ENCODE measurements around the gene PAX2. TPM values are rescaled to one million over a fixed set of nuclear protein-coding genes. Genes with fewer than 3 reads are reported as not detected.
"Not testable (repeated sequence)": the region's sequence is repeated elsewhere in the genome, so short reads cannot be mapped to it uniquely, and the experiment has no call there.

The PAX2 gene
- total RNA-seq (2014; rRNA removed; shearing (Covaris generic)), result not detected in 2 replicates
- polyA plus RNA-seq (2014; cell fraction: nucleus; rRNA removed), result not detected in 2 replicates

- DNase-seq (ENCODE audit: extremely low read depth, low read depth), result no peak
Measured at GRCh38 chr10:100744987-100745881, at the start of gene PAX2. Gene PAX2 (plus strand): TSS chr10:100745582. CDS start chr10:100746261, 679 bp downstream.

DNA sequence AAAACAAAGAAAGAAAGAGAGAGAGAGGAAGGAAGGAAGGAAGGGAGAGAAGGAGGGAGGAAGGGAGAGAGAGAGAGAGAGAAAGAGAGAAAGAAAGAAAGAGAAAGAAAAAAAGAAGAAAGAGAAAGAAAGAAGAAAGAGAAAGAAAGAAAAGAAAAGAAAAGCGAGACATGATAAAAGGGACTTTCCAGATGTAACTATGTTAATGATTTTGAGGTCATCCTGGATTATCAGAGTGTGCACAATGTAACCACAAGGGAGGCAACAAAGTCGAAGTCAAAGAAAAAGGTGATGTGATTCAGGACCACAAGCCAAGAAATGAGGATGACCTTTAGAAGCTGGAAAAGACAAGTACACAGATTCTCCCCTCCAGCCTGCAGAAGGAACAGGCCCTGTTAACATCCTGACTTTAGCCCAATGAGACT is 48.9 kb upstream of the PAX2 start:
- no peak for DNase-seq (ENCODE audit: extremely low read depth, low read depth)

DNA sequence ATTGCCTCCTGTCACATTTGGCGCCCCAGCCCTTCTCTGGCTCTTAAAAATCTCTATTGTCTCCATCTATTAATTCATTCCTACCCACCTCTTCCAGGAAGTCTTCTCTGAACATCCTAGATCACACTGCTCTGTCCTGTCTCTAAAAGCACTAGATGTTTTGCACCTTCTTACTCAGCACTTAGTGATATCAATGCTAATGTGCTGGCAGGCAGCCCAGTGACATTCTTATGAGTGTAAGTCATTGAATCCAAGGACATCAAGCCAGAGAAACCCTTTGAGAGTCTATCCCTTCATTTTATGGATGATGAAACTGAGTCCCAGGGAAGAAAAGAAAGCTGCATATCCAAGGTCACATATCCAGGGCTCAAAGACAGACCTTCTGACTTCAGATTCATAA is 48.3 kb upstream of the PAX2 start:
- DNase-seq (ENCODE audit: extremely low read depth, low read depth), result peak; percentile 43

- DNase-seq (ENCODE audit: extremely low read depth, low read depth), result no peak
Measured at GRCh38 chr10:100697631-100698030, 47.8 kb upstream of the PAX2 start.

DNA sequence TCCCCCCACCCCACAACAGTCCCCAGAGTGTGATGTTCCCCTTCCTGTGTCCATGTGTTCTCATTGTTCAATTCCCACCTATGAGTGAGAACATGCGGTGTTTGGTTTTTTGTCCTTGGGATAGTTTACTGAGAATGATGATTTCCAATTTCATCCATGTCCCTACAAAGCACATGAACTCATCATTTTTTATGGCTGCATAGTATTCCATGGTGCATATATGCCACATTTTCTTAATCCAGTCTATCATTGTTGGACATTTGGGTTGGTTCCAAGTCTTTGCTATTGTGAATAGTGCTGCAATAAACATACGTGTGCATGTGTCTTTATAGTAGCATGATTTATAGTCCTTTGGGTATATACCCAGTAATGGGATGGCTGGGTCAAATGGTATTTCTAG is 43.7 kb upstream of the PAX2 start:
- DNase-seq (ENCODE audit: extremely low read depth, low read depth), result not testable (repeated sequence)

GRCh38 chr10:100705139-100705538 is 40.2 kb upstream of the PAX2 start:
- no peak for DNase-seq (ENCODE audit: extremely low read depth, low read depth)

DNA sequence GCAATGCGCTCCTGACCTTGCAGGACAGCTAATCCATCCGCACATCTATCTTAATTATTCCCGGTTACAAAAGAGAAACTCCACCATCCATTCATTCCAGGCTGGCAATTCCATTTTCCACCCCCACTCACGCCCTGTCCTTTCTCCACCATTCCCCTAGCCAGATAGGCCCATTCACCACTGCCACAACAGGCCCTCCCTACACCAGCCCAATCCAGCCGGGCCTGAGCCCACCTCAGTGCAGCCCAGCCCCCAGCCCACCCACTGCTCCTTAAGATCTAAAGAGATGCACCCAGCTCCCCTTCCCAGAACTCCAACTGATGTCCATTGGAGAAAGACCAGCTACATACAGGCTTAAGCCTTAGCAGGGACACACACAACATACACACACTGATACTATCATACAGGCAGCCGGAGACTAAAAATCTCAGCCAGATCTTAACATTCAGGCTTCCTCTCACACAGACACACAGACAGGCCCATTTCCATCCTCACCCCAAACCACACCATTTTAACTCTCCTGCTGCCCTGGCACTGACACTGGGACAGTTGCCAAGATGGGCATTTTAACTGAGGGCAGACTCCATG is 38.0 kb upstream of the PAX2 start:
- no peak for DNase-seq (ENCODE audit: extremely low read depth, low read depth)

DNA sequence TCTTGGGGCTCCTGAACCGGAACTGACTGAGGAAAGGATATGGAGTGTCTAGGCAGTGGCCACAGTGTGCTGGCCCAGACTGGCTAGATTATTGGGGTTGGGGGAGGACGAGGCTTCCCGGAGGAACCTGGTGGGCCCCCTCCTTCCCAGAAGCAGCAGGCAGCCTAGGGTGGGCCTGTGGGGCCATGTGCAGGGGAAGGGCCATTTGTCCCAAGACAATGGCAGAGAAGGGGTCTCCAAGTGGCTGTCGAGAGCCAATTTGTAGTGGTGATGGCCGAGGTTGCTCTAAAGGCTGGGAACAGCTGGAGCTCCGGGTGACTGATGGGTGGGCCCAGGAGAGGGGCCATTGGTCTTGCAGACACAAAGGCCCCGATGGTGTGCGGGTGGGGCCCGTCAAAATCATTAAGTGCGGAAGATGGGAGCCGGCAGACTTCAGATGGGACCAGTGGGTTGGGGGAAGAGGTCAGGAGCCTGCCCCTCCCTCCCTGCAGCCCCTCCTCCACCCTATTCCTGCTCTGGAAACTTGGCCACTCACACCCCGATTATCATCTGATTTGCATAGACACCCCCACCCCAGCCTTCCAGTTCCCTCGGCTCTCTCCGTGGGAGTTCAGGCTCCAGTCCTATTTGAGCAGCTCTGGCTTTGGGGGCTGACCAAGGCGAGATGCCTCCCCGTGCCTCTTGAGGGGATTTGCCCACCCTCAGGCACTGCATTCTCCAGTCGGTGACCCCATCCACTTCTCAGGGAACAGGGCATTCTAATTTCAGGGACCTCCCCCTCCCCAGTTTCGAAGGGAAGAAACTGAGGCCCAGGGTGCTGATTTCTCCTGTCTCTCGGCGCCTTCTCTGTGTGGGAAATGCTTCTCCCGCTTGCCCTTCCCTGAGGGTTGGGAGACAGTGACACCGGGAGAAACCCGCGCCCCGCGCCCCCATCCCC is 36.0 kb upstream of the PAX2 start:
- DNase-seq (ENCODE audit: extremely low read depth, low read depth), result no peak

- no peak for DNase-seq (ENCODE audit: extremely low read depth, low read depth)
Measured at GRCh38 chr10:100710151-100710871, 35.1 kb upstream of the PAX2 start.

GRCh38 chr10:100713049-100713858 is 32.1 kb upstream of the PAX2 start:
- DNase-seq (ENCODE audit: extremely low read depth, low read depth), result no peak

DNA sequence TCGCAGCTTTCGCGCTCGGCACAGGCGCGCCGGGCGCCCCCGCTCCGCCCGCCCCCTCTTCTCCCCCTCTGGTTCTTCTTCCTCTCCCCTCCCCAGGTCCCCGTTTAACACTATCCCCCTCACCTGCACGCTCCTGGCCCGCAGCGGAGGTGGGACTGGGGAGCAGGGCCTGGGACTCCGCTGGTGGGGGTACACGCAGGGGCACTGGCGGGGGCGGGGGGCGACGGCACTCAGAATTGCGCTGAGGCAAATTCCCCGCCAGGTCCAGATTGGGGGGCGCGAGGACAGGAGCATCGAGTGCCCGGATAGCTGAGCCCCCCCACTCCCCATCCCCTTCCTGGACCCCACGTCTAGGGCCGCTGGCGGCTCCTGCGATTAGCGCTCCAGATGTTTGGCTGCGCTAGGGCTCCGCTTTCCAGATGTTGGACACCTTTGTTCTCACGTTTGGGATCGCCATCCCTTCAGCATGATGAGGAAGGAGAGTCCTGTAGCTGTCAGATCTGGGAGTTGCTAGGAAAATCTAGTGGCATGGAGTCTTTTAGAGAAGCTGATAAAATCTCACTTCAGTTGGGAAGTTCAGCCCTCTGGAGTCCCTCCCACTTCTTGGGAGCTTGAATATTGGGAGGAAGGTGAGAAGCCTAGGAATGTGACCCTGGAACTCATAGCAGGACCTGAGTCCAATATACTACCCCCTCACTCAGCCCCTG is 31.4 kb upstream of the PAX2 start:
- no peak for DNase-seq (ENCODE audit: extremely low read depth, low read depth)

DNA sequence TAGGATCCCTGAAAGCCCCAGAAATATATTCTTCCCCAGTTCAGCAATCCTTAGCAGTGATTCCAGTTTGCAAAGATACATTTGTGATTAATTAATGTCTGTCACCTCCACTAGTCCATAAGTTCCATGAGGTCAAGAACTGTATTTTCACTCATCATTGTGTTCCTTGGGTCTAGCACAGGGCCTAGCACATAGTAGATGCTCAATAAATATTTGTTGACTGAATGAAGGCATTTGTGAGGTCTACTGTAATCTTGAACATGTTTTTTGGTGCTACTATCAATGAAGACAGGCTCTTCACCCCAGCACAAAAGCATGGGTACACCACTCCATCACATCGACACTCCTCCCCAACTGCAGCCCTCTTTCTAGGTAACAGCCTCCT is 30.8 kb upstream of the PAX2 start:
- no peak for DNase-seq (ENCODE audit: extremely low read depth, low read depth)

DNA sequence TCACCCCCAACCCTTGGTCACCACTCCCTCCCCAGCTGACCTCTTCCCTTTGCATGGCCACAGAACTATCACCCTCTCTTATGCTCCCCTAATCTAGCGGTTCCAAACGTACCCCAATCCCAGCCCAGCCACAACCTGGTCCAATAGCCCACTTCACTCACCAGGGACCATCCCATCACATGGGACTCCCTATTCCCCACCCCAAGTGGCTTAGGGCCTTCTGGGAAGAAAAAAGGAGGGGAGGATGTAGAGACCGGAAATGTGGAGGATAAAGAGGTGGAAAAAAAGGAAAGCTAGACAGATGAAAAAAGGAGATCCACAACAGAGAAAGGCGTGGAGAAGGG is 30.3 kb upstream of the PAX2 start:
- DNase-seq (ENCODE audit: extremely low read depth, low read depth), result no peak

GRCh38 chr10:100715445-100716385 is 29.7 kb upstream of the PAX2 start:
- DNase-seq (ENCODE audit: extremely low read depth, low read depth), result no peak

GRCh38 chr10:100717166-100717565 is 28.2 kb upstream of the PAX2 start:
- DNase-seq (ENCODE audit: extremely low read depth, low read depth), result no peak

GRCh38 chr10:100718197-100718742 is 27.1 kb upstream of the PAX2 start:
- DNase-seq (ENCODE audit: extremely low read depth, low read depth), result no peak

DNA sequence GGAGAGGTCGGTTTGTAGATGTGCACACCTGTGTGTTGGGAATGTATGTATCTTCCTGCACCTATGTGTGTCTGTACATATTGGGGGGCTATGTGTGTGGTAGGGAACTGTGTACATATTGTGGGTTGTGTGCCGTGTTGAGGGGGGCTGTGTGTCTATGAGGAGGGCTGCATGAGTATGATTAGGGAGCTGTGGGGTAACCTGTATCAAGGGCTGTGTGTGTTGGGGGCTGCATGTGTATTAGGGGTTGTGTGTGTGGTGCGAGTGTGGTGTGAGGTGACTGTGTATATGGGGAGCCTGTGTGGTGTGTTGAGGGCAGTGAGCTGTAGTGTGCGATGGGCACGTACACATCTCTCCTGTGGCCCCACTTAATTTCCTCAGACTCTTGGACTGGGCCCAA is 22.2 kb upstream of the PAX2 start:
- no peak for DNase-seq (ENCODE audit: extremely low read depth, low read depth)
